Activated CD4-positive, alpha-beta T cell treated with anti-CD3 and anti-CD28 coated beads, Interleukin-2, Interleukin-4, amounts not matched to agents 100 ng/mL and 50 ng/mL, durations not matched to agents 16 hours and 8 hours (primary cell): Measurements from ENCODE around the gene UBE3A.
"Not testable (repeated sequence)": the region's sequence is repeated elsewhere in the genome, so short reads cannot be mapped to it uniquely, and the experiment has no call there.

Experiments used
- DNase-seq: peaks from one replicate; pipeline ENCODE4 v3.0.0-alpha.2; 2020; ENCODE audit warnings: low spot score

Gene UBE3A

GRCh38 chr15:25437777-25438600, 835 bp downstream of the UBE3A start:
- peak; percentile 51 for DNase-seq

- DNase-seq, result no peak
These were observed 2.1 kb downstream of the UBE3A start for GRCh38 chr15:25436707-25437106.

- no peak for DNase-seq
These were observed 3.2 kb downstream of the UBE3A start for GRCh38 chr15:25435474-25436243.

GRCh38 chr15:25433118-25433865, 5.5 kb downstream of the UBE3A start:
- DNase-seq, result no peak

GRCh38 chr15:25431836-25432561, 6.8 kb downstream of the UBE3A start:
- DNase-seq, result no peak

GRCh38 chr15:25427861-25428260, 11.0 kb downstream of the UBE3A start:
- DNase-seq, result no peak

- no peak for DNase-seq
These were observed 11.8 kb downstream of the UBE3A start for GRCh38 chr15:25426896-25427610.

- DNase-seq, result no peak
These were observed 14.8 kb downstream of the UBE3A start for GRCh38 chr15:25424073-25424472.

GRCh38 chr15:25422021-25422420, 16.8 kb downstream of the UBE3A start:
- no peak for DNase-seq

- no peak for DNase-seq
These were observed 20.6 kb downstream of the UBE3A start for GRCh38 chr15:25418202-25418601.

GRCh38 chr15:25417604-25418003, 21.2 kb downstream of the UBE3A start:
- no peak for DNase-seq

- DNase-seq, result no peak
These were observed 22.1 kb downstream of the UBE3A start for GRCh38 chr15:25416693-25417092.

- no peak for DNase-seq
These were observed 23.1 kb downstream of the UBE3A start for GRCh38 chr15:25415707-25416106.

- no peak for DNase-seq
These were observed 23.6 kb downstream of the UBE3A start for GRCh38 chr15:25415217-25415616.

GRCh38 chr15:25410649-25411048, 28.2 kb downstream of the UBE3A start:
- DNase-seq, result no peak

- DNase-seq, result not testable (repeated sequence)
These were observed 29.1 kb downstream of the UBE3A start for GRCh38 chr15:25409731-25410130.

- DNase-seq, result no peak
These were observed 29.9 kb downstream of the UBE3A start for GRCh38 chr15:25408929-25409328.

- DNase-seq, result no peak
These were observed 30.4 kb downstream of the UBE3A start for GRCh38 chr15:25408428-25408827.

- DNase-seq, result no peak
These were observed 30.9 kb downstream of the UBE3A start for GRCh38 chr15:25407950-25408349.

- no peak for DNase-seq
These were observed 32.0 kb downstream of the UBE3A start for GRCh38 chr15:25406846-25407245.

- no peak for DNase-seq
These were observed 32.6 kb downstream of the UBE3A start for GRCh38 chr15:25406261-25406660.
